GM12892 (cell line): Measurements from ENCODE around the gene ZKSCAN5.

Source experiments
- POLR2A ChIP-seq: IDR thresholded peaks from 2 replicates; pipeline ENCODE4 v1.6.1; 2011; ENCODE audit warnings: low read depth, low read length, control low read depth
- POLR2AphosphoS5 ChIP-seq: IDR thresholded peaks from 2 replicates; pipeline ENCODE4 v1.6.1; 2011; ENCODE audit warnings: low read depth, low read length, control low read depth
- TAF1 ChIP-seq: IDR thresholded peaks from 2 replicates; pipeline ENCODE4 v1.6.1; 2011; ENCODE audit warnings: low read depth, mild to moderate bottlenecking, control low read depth, low read length, borderline replicate concordance

DNA sequence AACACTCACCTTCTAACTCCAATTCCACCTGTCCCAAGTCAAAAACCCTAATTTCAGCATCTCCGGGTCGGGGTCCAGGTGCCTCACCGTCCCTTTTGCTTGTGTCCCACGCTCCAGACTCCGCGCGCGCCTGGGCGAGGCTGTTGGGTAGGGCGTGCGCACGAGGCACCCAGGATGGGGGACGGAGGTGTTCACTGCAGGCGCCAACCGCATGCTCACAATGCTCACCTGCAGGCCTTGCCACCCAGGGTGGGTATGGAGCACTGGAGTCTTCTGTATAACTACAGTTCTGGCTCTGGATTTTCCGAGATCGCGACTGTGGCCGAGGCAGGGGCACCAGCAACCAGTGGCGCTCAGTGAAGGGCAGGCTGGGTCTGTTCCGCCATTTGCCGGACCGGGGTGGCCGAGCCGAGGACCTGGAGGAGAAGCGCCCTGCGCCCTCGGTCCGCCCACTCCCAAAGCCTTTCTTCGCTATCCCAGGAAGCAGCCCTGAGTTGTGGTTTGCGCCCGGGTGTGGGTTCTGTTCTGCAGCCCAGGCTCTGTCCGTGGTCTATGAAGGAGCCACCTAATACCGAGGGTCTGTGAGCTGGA, 38.7 kb downstream of the ZKSCAN5 start:
- no peak for TF ChIP-seq POLR2A
- no peak for TF ChIP-seq POLR2AphosphoS5
- TF ChIP-seq TAF1, result no peak
